8988T (cell line): ENCODE measurements around the gene RPL15.
A peak's percentile ranks its signal among the peaks of the same experiment; 100 is the strongest.
"Not testable (repeated sequence)": the region's sequence is repeated elsewhere in the genome, so short reads cannot be mapped to it uniquely, and the experiment has no call there.

Experiments
- DNase-seq: peaks from one replicate; pipeline ENCODE4 v3.0.0; 2011

The RPL15 gene

GRCh38 chr3:23916886-23917678 is at the start of gene RPL15, which contains the start of gene NKIRAS1:
Gene RPL15 (plus strand): TSS chr3:23917132. CDS start chr3:23917860, 728 bp downstream.
Gene NKIRAS1 (minus strand): TSS chr3:23916990. CDS start chr3:23910904, 6,086 bp downstream.
- peak; percentile 83 for DNase-seq

- no peak for DNase-seq
Measured at GRCh38 chr3:23867400-23867799, 49.5 kb upstream of the RPL15 start.

- no peak for DNase-seq
Measured at GRCh38 chr3:23867838-23868237, 49.1 kb upstream of the RPL15 start.

DNA sequence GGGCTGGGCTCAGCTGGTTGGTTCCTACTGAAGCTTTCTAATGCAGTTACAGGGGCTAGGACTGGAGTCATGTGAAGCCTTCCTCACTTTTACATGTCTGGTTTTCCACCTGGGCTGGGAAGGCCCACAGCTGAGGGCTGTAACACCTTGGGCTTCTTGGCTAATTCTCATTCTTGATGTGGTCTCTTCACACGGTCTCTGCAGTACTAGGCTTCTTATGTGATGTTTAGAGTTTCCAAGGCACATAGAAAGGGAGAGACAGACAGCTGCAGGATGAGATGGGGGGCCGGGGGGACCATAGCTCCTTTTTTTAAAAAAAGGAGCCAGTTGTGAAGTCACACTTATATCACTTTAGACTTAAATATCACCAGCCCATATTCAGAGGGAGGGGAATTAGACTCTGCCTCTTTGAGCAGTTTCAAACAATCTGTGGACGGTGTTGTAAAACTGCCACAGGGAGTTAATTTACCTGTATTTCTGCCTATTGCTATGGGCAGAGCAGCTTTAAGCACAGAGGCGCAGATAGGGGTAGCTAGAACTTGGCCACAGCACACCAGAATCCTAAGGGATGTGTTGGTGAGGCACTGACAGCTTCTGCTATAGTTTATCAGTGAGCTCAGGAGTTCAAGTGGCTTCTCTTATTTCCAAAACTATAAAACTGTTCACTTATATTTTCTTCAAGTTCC is 46.8 kb upstream of the RPL15 start:
- no peak for DNase-seq

DNA sequence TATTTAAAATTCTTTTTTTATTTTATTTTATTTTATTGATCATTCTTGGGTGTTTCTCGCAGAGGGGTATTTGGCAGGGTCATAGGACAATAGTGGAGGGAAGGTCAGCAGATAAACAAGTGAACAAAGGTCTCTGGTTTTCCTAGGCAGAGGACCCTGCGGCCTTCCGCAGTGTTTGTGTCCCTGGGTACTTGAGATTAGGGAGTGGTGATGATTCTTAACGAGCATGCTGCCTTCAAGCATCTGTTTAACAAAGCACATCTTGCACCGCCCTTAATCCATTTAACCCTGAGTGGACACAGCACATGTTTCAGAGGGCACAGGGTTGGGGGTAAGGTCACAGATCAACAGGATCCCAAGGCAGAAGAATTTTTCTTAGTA is 46.3 kb upstream of the RPL15 start:
- DNase-seq = not testable (repeated sequence)

GRCh38 chr3:23871361-23871760 is 45.6 kb upstream of the RPL15 start:
- not testable (repeated sequence) for DNase-seq

DNA sequence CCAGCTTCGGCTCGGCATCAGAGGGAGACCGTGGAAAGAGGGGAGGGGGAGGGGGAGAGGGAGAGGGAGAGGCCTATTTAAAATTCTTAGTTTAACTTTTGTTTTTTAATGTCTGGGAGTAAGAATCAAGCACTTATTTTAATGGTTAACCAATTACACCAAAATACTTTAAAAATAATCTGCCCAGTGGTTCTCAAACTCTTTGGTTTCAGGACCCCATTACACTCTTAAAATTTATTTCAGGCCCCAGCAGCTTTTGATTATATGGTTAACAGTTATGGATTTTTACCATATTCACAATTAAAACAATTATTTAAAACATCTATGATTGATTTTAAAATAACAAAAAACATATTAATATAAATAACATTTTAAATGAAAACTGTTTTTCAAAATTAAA is 44.6 kb upstream of the RPL15 start:
- DNase-seq = no peak

- no peak for DNase-seq
Measured at GRCh38 chr3:23873941-23874340, 43.0 kb upstream of the RPL15 start.

DNA sequence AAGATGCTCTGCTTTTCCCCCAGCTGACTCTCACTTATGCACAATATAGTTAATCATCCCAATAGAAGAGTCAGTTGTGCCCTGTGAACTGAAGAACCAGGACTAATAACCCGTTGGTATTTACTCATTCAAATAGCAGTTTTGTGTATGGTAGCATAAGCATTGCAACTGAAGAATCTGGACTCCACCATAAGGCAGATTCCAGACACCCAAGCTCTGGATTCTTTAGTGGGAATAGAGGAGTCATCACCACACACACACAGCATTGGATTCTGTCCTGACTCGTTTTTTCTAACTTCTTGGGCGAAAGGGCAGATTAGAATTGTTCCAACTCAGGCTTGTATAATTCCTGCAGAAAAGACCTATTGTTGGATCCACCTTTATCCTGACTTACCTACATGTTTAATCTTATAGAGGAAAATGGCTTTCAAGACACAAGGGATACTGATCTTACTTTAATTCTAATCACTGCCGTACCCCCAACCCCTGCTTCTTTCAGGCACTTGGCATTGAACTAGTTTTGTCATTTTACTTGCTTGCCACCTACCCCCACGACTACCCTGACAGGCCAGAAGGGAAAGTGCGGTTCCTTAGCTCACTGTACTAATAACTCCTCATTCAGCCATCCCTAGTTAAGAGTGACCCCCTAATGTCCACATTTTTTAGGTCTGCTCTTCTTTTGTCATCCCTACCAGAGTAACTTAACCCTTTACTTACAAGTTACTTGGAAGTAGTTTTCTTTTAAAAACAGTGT is 42.4 kb upstream of the RPL15 start:
- no peak for DNase-seq

DNA sequence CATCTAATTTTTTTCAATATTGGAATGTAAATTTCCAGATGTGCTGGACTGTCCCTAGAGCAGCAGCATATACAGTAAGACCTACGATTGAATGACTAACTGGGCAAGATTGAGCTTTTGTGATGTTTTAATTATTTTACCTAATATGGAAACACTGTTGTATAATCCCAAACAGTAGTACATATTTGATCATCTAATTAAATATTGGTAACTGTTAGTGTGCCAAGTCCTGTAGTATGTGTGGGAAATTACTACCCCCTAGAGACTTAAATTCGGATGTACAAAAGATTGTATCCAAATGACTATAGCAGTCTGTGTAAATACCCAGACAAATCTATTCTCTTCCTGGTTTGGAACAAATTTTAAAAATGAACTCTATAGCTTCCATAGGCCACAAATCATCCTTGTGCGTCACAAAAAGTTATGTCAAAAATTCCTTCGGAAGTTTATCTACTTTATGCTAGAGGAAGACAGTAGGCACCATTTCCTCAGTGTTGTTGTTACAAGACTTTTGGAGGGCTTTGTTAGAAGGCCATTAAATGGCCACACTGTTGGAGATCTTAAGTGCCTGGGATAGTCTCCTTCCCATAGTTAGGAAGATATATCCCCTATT is 41.7 kb upstream of the RPL15 start:
- no peak for DNase-seq

DNA sequence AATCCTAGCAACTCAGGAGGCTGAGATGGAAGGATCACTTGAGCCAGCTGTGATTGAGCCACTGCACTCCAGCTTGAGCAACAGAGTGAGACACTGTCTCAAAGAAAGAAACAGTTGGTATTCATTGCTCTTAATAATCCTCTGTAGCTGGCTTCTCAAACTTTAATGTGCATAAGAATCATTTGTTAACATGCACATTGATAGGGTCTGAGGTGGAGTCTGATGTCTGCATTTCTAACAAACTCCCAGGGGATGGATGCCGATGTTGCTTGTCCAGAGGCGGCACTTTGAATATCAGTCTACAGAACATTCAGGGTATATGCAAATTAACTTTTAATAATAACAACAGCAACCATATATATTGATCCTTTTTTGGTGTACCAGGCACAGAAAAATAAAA is 40.0 kb upstream of the RPL15 start:
- DNase-seq = no peak

GRCh38 chr3:23877329-23877980 is 39.5 kb upstream of the RPL15 start:
- DNase-seq = no peak

GRCh38 chr3:23879485-23879884 is 37.4 kb upstream of the RPL15 start:
- DNase-seq = no peak

GRCh38 chr3:23880703-23881339 is 36.1 kb upstream of the RPL15 start:
- DNase-seq = no peak

DNA sequence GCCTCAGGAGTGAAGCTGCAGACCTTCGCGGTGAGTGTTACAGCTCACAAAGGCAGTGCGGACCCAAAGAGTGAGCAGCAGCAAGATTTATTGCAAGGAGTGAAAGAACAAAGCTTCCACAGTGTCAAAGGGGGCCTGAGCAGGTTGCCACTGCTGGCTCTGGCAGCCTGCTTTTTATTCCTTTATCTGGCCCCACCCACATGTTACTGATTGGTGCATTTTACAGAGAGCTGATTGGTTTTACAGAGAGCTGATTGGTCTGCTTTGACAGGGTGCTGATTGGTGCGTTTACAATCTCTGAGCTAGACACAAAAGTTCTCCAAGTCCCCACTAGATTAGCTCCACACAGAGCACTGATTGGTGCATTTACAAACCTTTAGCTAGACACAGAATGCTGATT is 34.9 kb upstream of the RPL15 start:
- DNase-seq = not testable (repeated sequence)

- no peak for DNase-seq
Measured at GRCh38 chr3:23882487-23882918, 34.4 kb upstream of the RPL15 start.

GRCh38 chr3:23884481-23884880 is 32.5 kb upstream of the RPL15 start:
- no peak for DNase-seq

- DNase-seq = no peak
Measured at GRCh38 chr3:23885210-23885609, 31.7 kb upstream of the RPL15 start.

DNA sequence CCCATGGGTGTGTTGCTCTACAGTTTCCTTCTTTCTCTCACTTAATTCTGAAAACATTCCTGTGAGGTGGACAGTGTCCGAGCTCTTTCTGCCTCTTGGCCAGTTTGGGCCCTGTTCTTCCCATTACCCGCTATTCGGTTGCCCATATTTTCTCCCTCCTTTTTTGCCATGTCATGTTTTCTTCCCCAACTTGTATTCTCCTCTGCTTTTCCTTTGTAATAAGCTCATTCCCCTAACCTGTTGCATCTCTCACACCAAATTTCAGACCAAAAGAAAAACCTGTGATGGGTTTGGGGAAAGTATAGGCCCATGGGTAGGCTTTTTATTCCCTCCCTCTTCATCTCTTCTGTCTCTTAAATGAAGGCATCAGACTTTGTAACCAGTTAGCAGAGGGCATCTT is 30.6 kb upstream of the RPL15 start:
- no peak for DNase-seq

GRCh38 chr3:23888617-23889228 is 28.2 kb upstream of the RPL15 start:
- no peak for DNase-seq

- no peak for DNase-seq
Measured at GRCh38 chr3:23889386-23889785, 27.5 kb upstream of the RPL15 start.

DNA sequence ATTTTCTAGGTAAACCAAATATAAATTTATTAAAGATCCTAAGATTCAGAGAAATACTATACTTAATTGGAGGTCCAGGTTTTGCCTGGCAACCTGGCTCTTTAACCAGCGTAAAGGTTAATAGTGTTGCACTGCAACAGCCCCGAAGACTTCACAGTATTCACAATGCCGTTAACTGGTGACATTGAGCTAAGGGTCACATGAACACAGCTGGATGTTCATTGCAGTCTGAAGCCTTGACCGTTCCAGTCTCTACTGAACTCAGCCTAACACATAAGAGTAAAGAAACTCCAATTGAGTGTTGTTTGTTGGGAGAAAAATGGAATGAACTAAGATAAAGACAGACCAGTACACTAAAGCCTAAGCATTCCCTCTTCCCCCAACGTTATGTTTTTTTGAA is 27.0 kb upstream of the RPL15 start:
- no peak for DNase-seq
